C4-2B (cell line): ENCODE data around the gene TTC39A.

Source experiments
- CTCF ChIP-seq: fragments of 450-650 bp; conservative IDR thresholded peaks from 2 replicates; pipeline ENCODE4 v1.5.1; 2017; ENCODE audit warnings: mild to moderate bottlenecking
- ZFX ChIP-seq: fragments of 450-650 bp; IDR thresholded peaks from 2 replicates; pipeline ENCODE4 v1.6.1; 2017

DNA sequence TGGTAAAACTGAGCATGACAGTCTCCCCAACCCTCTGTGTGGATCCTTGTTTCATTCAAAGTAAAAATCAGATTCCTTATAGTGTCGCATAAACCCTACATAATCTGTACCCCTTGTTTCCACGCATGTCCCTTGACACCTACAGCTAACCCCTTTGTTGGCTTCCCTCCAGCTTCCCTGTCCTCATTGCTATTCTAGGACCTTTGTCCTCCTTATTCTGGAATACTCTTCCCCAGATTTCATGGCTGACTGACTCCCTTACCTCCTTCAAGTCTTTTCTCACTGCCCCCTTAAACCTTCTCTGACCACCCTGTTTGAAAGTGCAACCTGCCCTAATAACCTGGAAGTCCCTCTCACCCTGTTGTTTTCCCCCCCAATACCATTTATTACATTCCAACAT lies 90.3 kb downstream of the TTC39A start:
- TF ChIP-seq CTCF (no peak), ZFX (no peak)
